HEK293 (cell line): ENCODE data around the gene THSD4.

ENCODE experiments used
- CTCF ChIA-PET: fragments of 350-600 bp; formaldehyde crosslinking; extraction: SDS; loops from one replicate; lab custom pipeline; 2021; ENCODE audit warnings: antibody characterized with exemption; lab: Yijun Ruan, JAX
- POLR2A ChIA-PET: fragments of 300-600 bp; formaldehyde crosslinking; extraction: SDS; loops from one replicate; lab custom pipeline; 2020; ENCODE audit warnings: antibody characterized with exemption, inconsistent platforms; lab: Yijun Ruan, JAX
- H3K27ac ChIP-seq: fragments of 200-500 bp; sonication (Bioruptor generic); 2 replicates; pipeline ENCODE4 v1.5.1; 2014; ENCODE audit warnings: low read depth, low read length, control low read depth, inconsistent platforms; ENCODE audit errors: extremely low read depth
- H3K36me3 ChIP-seq, 2 experiments: fragments of 200-500 bp in 1 of 2; sonication (Bioruptor generic) in 1 of 2; 1 replicate in 1 of 2; 2 replicates in 1 of 2; pipeline ENCODE4 v1.5.1; 2014 to 2017; ENCODE audit warnings: inconsistent platforms in 2 of 2, low read length in 2 of 2; ENCODE audit not compliant: control insufficient read depth in 2 of 2, insufficient read depth in 1 of 2
- H3K4me1 ChIP-seq: fragments of 200-500 bp; sonication (Bioruptor generic); 2 replicates; pipeline ENCODE4 v1.5.1; 2014; ENCODE audit warnings: mild to moderate bottlenecking, low read length, inconsistent platforms; ENCODE audit not compliant: control insufficient read depth, insufficient read depth
- H3K4me3 ChIP-seq: 2 replicates; pipeline ENCODE4 v1.5.1; 2011; ENCODE audit warnings: low read depth, mild to moderate bottlenecking, control low read depth, low read length, moderate library complexity
- H3K9me3 ChIP-seq: fragments of 200-500 bp; sonication (Bioruptor generic); 2 replicates; pipeline ENCODE4 v1.5.1; 2014; ENCODE audit warnings: low read depth, low read length, inconsistent platforms; ENCODE audit not compliant: control insufficient read depth, insufficient read depth
- HOXA7 ChIP-seq: sonication (generic); formaldehyde crosslinking; IDR thresholded peaks from 2 replicates; pipeline ENCODE4 v1.8.1; 2022; ENCODE audit warnings: missing genetic modification reagents, borderline replicate concordance
- MYNN ChIP-seq: fragments of 450-650 bp; formaldehyde crosslinking; IDR thresholded peaks from 2 replicates; pipeline ENCODE4 v1.5.1; 2016; ENCODE audit warnings: missing biosample characterization, missing genetic modification characterization, borderline replicate concordance
- OSR2 ChIP-seq: fragments of 450-650 bp; formaldehyde crosslinking; IDR thresholded peaks from 2 replicates; pipeline ENCODE4 v1.5.1; 2016; ENCODE audit warnings: missing biosample characterization, missing genetic modification characterization
- PRDM10 ChIP-seq: fragments of 450-650 bp; formaldehyde crosslinking; IDR thresholded peaks from 2 replicates; pipeline ENCODE4 v1.5.1; 2016; ENCODE audit warnings: missing biosample characterization, missing genetic modification characterization
- PRDM4 ChIP-seq: fragments of 450-650 bp; formaldehyde crosslinking; IDR thresholded peaks from 2 replicates; pipeline ENCODE4 v1.5.1; 2017; ENCODE audit warnings: missing biosample characterization, missing genetic modification characterization
- PRDM6 ChIP-seq: fragments of 450-650 bp; formaldehyde crosslinking; IDR thresholded peaks from 2 replicates; pipeline ENCODE4 v1.5.1; 2017; ENCODE audit warnings: missing biosample characterization, missing genetic modification characterization
- ZBTB26 ChIP-seq: fragments of 450-650 bp; formaldehyde crosslinking; optimal IDR thresholded peaks from 2 replicates; pipeline ENCODE3; 2016; ENCODE audit warnings: missing biosample characterization, mild to moderate bottlenecking, missing genetic modification characterization
- ZBTB48 ChIP-seq: fragments of 450-650 bp; formaldehyde crosslinking; IDR thresholded peaks from 2 replicates; pipeline ENCODE4 v1.5.1; 2016; ENCODE audit warnings: missing biosample characterization, missing genetic modification characterization
- ZFP3 ChIP-seq: fragments of 450-650 bp; formaldehyde crosslinking; IDR thresholded peaks from 2 replicates; pipeline ENCODE4 v1.5.1; 2016; ENCODE audit warnings: low read depth, missing biosample characterization, missing genetic modification characterization
- ZNF10 ChIP-seq: fragments of 450-650 bp; formaldehyde crosslinking; IDR thresholded peaks from 2 replicates; pipeline ENCODE4 v1.5.1; 2017; ENCODE audit warnings: missing biosample characterization, missing genetic modification characterization
- ZNF239 ChIP-seq: fragments of 450-650 bp; formaldehyde crosslinking; IDR thresholded peaks from 2 replicates; pipeline ENCODE4 v1.5.1; 2016; ENCODE audit warnings: missing biosample characterization, missing genetic modification characterization
- ZNF335 ChIP-seq: fragments of 450-650 bp; formaldehyde crosslinking; conservative IDR thresholded peaks from 2 replicates; pipeline ENCODE4 v1.5.1; 2016; ENCODE audit warnings: missing biosample characterization, missing genetic modification characterization
- ZNF350 ChIP-seq: fragments of 450-650 bp; formaldehyde crosslinking; IDR thresholded peaks from 2 replicates; pipeline ENCODE4 v1.5.0; 2017; ENCODE audit warnings: missing biosample characterization, mild to moderate bottlenecking, missing genetic modification characterization
- ZNF394 ChIP-seq: fragments of 450-650 bp; formaldehyde crosslinking; IDR thresholded peaks from 2 replicates; pipeline ENCODE4 v1.5.1; 2016; ENCODE audit warnings: missing biosample characterization, missing genetic modification characterization, mild to moderate bottlenecking, moderate library complexity, borderline replicate concordance
- ZNF529 ChIP-seq: fragments of 450-650 bp; formaldehyde crosslinking; IDR thresholded peaks from 2 replicates; pipeline ENCODE4 v1.5.1; 2017; ENCODE audit warnings: missing genetic modification characterization, missing biosample characterization; ENCODE audit not compliant: insufficient replicate concordance
- ZNF549 ChIP-seq: fragments of 450-650 bp; IDR thresholded peaks from 2 replicates; pipeline ENCODE4 v1.5.1; 2018; ENCODE audit warnings: missing biosample characterization, missing genetic modification characterization, mild to moderate bottlenecking, inconsistent platforms, moderate library complexity
- ZNF610 ChIP-seq: fragments of 450-650 bp; formaldehyde crosslinking; IDR thresholded peaks from 2 replicates; pipeline ENCODE4 v1.5.1; 2016; ENCODE audit warnings: missing biosample characterization, missing genetic modification characterization, borderline replicate concordance
- ZNF624 ChIP-seq: fragments of 450-650 bp; formaldehyde crosslinking; IDR thresholded peaks from 2 replicates; pipeline ENCODE4 v1.5.1; 2017; ENCODE audit warnings: missing biosample characterization, missing genetic modification characterization
- ZNF76 ChIP-seq: fragments of 450-650 bp; formaldehyde crosslinking; IDR thresholded peaks from 2 replicates; pipeline ENCODE4; 2016; ENCODE audit warnings: low read depth, missing biosample characterization, missing genetic modification characterization, borderline replicate concordance
- ZNF776 ChIP-seq: fragments of 450-650 bp; formaldehyde crosslinking; IDR thresholded peaks from 2 replicates; pipeline ENCODE4 v1.5.0; 2017; ENCODE audit warnings: missing biosample characterization, missing genetic modification characterization, borderline replicate concordance

THSD4 gene

GRCh38 chr15:71078506-71079207 lies 36.6 kb upstream of the THSD4 start:
- Histone ChIP-seq H3K9me3 (no peaks in the 10 kb centered on the region), H3K27ac (peak overlapping the region; percentile 48)
- TF ChIP-seq HOXA7 (CRISPR knock-in tag) = no peak
- TF ChIP-seq ZBTB48 (tag by site-specific recombination) = peak; percentile 32; the same call in 1 of the 2 replicates
- TF ChIP-seq, all 188 proteins: peak for 1
- H3K36me3 ChIP-seq = no peaks in the 10 kb centered on the region; a peak in 1 of 3 replicates
- POLR2A ChIA-PET = interaction anchor here (0.5 kb wide), 1 partner anchor 13 kb away, joined by 3 read pairs; no protein-coding TSS in a partner anchor
- H3K4me1 ChIP-seq = peaks cover 14% of the 10 kb centered on the region
- CTCF ChIA-PET = interaction anchor here (1.2 to 1.5 kb wide), 2 partner anchors 37 to 362 kb away, joined by 3 to 6 read pairs; partner anchors contain the start of gene THSD4
- H3K4me3 ChIP-seq = no peak overlapping the region

GRCh38 chr15:71079208-71080044 lies 35.8 kb upstream of the THSD4 start:
- ChIA-PET POLR2A (interaction anchor here (0.5 kb wide), 1 partner anchor 12 kb away, joined by 3 read pairs; no protein-coding TSS in a partner anchor), CTCF (interaction anchor here (1.2 kb wide), 1 partner anchor 36 kb away, joined by 6 read pairs; the partner anchor contains the start of gene THSD4)
- H3K27ac ChIP-seq = peak overlapping the region; percentile 10; the same call in 1 of the 2 replicates
- H3K4me3 ChIP-seq = no peak overlapping the region
- H3K36me3 ChIP-seq = no peaks in the 10 kb centered on the region
- peaks cover 14% of the 10 kb centered on the region for H3K4me1 ChIP-seq
- no peaks in the 10 kb centered on the region for H3K9me3 ChIP-seq
- TF ChIP-seq ZNF76 (tag by site-specific recombination) (no peak), PRDM6 (tag by site-specific recombination) (peak; percentile 84), ZNF529 (tag by site-specific recombination) (no peak), ZNF239 (tag by site-specific recombination) (no peak), ZNF335 (tag by site-specific recombination) (peak; percentile 73), ZNF10 (tag by site-specific recombination) (no peak), ZNF549 (no peak), PRDM10 (tag by site-specific recombination) (no peak; the same call in 1 of the 2 replicates), ZNF394 (tag by site-specific recombination) (no peak), PRDM4 (tag by site-specific recombination) (peak; percentile 85), MYNN (tag by site-specific recombination) (no peak), OSR2 (tag by site-specific recombination) (peak; percentile 51; the same call in 1 of the 2 replicates), ZBTB26 (tag by site-specific recombination) (no peak), ZFP3 (tag by site-specific recombination) (no peak), ZNF624 (no peak), ZNF350 (tag by site-specific recombination) (no peak), ZNF610 (tag by site-specific recombination) (no peak; the same call in 1 of the 2 replicates), ZNF776 (tag by site-specific recombination) (no peak)
